ENCODE measurements around the gene LZTS2.

GRCh38 chr10:100980711-100981110 is 18.9 kb upstream of the LZTS2 start:
- TF ChIP-seq CTCF (conservative IDR thresholded peaks at IDR 0.05 in 1 of 2, IDR thresholded peaks at IDR 0.05 in 1 of 2; ENCODE audit: extremely low read depth in 1 of 2, insufficient read depth in 1 of 2, low read depth in 1 of 2, low read length in 2 of 2), result no peak
- no peak for TF ChIP-seq EZH2 (IDR thresholded peaks at IDR 0.05; ENCODE audit: borderline replicate concordance, low read length)
